Activated naive CD8-positive, alpha-beta T cell treated with anti-CD3 and anti-CD28 coated beads, Interleukin-2, amount 10 ng/mL, durations not matched to agents 7 days and 5 days (primary cell): ENCODE measurements around the gene TNIP3. TPM values are rescaled to one million over a fixed set of nuclear protein-coding genes. Genes with fewer than 3 reads are reported as not detected.

ENCODE experiments used
- ATAC-seq: fragments of 150-1000 bp; cut with Tn5 transposase; one replicate; pipeline ENCODE4 v1.10.0; 2021; ENCODE audit warnings: low read depth, moderate library complexity
- POLR2A ChIA-PET: fragments of 350-600 bp; sonication (Branson Sonifier 250); formaldehyde crosslinking; loops from one replicate; lab custom pipeline; 2021; ENCODE audit warnings: antibody characterized with exemption; lab: Charles Lee
- DNase-seq: peaks from one replicate; pipeline ENCODE4 v3.0.0; 2021
- H3K27ac Mint-ChIP-seq: one replicate; pipeline ENCODE4 v1.8.0; 2022; ENCODE audit warnings: mild to moderate bottlenecking, mixed read lengths
- H3K27me3 Mint-ChIP-seq: one replicate; pipeline ENCODE4 v1.8.0; 2022; ENCODE audit warnings: mild to moderate bottlenecking, moderate library complexity, mixed read lengths
- H3K36me3 Mint-ChIP-seq: one replicate; pipeline ENCODE4 v1.8.0; 2021; ENCODE audit warnings: mild to moderate bottlenecking, mixed read lengths
- H3K4me1 Mint-ChIP-seq: one replicate; pipeline ENCODE4 v1.8.0; 2021; ENCODE audit warnings: mixed read lengths
- H3K4me3 Mint-ChIP-seq: one replicate; pipeline ENCODE4 v1.8.0; 2022; ENCODE audit warnings: mild to moderate bottlenecking, moderate library complexity, mixed read lengths
- H3K9me3 Mint-ChIP-seq: one replicate; pipeline ENCODE4 v1.8.0; 2021; ENCODE audit warnings: mixed read lengths
- total RNA-seq, 2 experiments: library from RNA; stranded (reverse); gene quantifications; one replicate each; pipeline ENCODE4 v1.2.3, GENCODE V29; 2021

TNIP3 gene
- total RNA-seq, 2 experiments from 2014 or later = 3.0 to 3.8 TPM

- Mint-ChIP-seq H3K4me3 (no peak overlapping the region), H3K27me3 (no peaks in the 10 kb centered on the region), H3K36me3 (no peaks in the 10 kb centered on the region), H3K9me3 (no peaks in the 10 kb centered on the region), H3K27ac (no peak overlapping the region), H3K4me1 (peaks cover 22% of the 10 kb centered on the region)
- POLR2A ChIA-PET = no interaction called here
- DNase-seq (no peak), ATAC-seq (no peak)
Observed at GRCh38 chr4:121114756-121115155, 49.4 kb downstream of the TNIP3 start.

- POLR2A ChIA-PET = no interaction called here
- Mint-ChIP-seq H3K27ac (no peak overlapping the region), H3K36me3 (no peaks in the 10 kb centered on the region), H3K9me3 (no peaks in the 10 kb centered on the region), H3K4me3 (no peak overlapping the region), H3K27me3 (no peaks in the 10 kb centered on the region), H3K4me1 (peaks cover 16% of the 10 kb centered on the region)
- ATAC-seq = no peak
- DNase-seq = no peak
Observed at GRCh38 chr4:121112530-121112929, 51.6 kb downstream of the TNIP3 start.

- H3K9me3 Mint-ChIP-seq = no peaks in the 10 kb centered on the region
- peaks cover 2% of the 10 kb centered on the region for H3K27me3 Mint-ChIP-seq
- no peaks in the 10 kb centered on the region for H3K36me3 Mint-ChIP-seq
- H3K4me3 Mint-ChIP-seq = no peak overlapping the region
- POLR2A ChIA-PET = no interaction called here
- H3K27ac Mint-ChIP-seq = no peak overlapping the region
- peaks cover 7% of the 10 kb centered on the region for H3K4me1 Mint-ChIP-seq
- no peak for DNase-seq
- ATAC-seq = no peak
Observed at GRCh38 chr4:121108557-121108956, 55.6 kb downstream of the TNIP3 start.

GRCh38 chr4:121107507-121107906, 56.6 kb downstream of the TNIP3 start:
- peaks cover 2% of the 10 kb centered on the region for H3K27me3 Mint-ChIP-seq
- H3K36me3 Mint-ChIP-seq = peaks cover 1% of the 10 kb centered on the region
- DNase-seq = no peak
- POLR2A ChIA-PET = no interaction called here
- ATAC-seq = no peak
- no peak overlapping the region for H3K27ac Mint-ChIP-seq
- no peak overlapping the region for H3K4me3 Mint-ChIP-seq
- H3K4me1 Mint-ChIP-seq = peaks cover 5% of the 10 kb centered on the region
- no peaks in the 10 kb centered on the region for H3K9me3 Mint-ChIP-seq

- Mint-ChIP-seq H3K9me3 (peaks cover 1% of the 10 kb centered on the region), H3K4me3 (no peak overlapping the region), H3K27ac (no peak overlapping the region), H3K27me3 (peaks cover 2% of the 10 kb centered on the region), H3K36me3 (peaks cover 1% of the 10 kb centered on the region), H3K4me1 (no peaks in the 10 kb centered on the region)
- POLR2A ChIA-PET = no interaction called here
- DNase-seq (no peak), ATAC-seq (no peak)
Observed at GRCh38 chr4:121100093-121100775, 63.9 kb downstream of the TNIP3 start.

GRCh38 chr4:121098266-121098665, 65.9 kb downstream of the TNIP3 start:
- Mint-ChIP-seq H3K27ac (no peak overlapping the region), H3K9me3 (peaks cover 1% of the 10 kb centered on the region), H3K36me3 (peaks cover 1% of the 10 kb centered on the region), H3K27me3 (no peaks in the 10 kb centered on the region), H3K4me1 (no peaks in the 10 kb centered on the region), H3K4me3 (no peak overlapping the region)
- ATAC-seq (no peak), DNase-seq (no peak)
- POLR2A ChIA-PET = no interaction called here

GRCh38 chr4:121096629-121097028, 67.5 kb downstream of the TNIP3 start:
- peaks cover 1% of the 10 kb centered on the region for H3K9me3 Mint-ChIP-seq
- H3K4me1 Mint-ChIP-seq = no peaks in the 10 kb centered on the region
- POLR2A ChIA-PET = no interaction called here
- no peaks in the 10 kb centered on the region for H3K27me3 Mint-ChIP-seq
- H3K36me3 Mint-ChIP-seq = no peaks in the 10 kb centered on the region
- ATAC-seq (no peak), DNase-seq (no peak)
- H3K27ac Mint-ChIP-seq = no peak overlapping the region
- no peak overlapping the region for H3K4me3 Mint-ChIP-seq

- Mint-ChIP-seq H3K27ac (no peak overlapping the region), H3K4me3 (no peak overlapping the region), H3K9me3 (no peaks in the 10 kb centered on the region), H3K36me3 (no peaks in the 10 kb centered on the region), H3K27me3 (no peaks in the 10 kb centered on the region), H3K4me1 (no peaks in the 10 kb centered on the region)
- POLR2A ChIA-PET = no interaction called here
- DNase-seq (no peak), ATAC-seq (no peak)
Observed at GRCh38 chr4:121096191-121096590, 67.9 kb downstream of the TNIP3 start.

- H3K4me1 Mint-ChIP-seq = no peaks in the 10 kb centered on the region
- H3K9me3 Mint-ChIP-seq = no peaks in the 10 kb centered on the region
- ATAC-seq = no peak
Observed at GRCh38 chr4:121094297-121094966, 69.7 kb downstream of the TNIP3 start.

GRCh38 chr4:121093261-121093660, 70.9 kb downstream of the TNIP3 start:
- H3K27ac Mint-ChIP-seq = no peak overlapping the region
- H3K4me1 Mint-ChIP-seq = no peaks in the 10 kb centered on the region
- ATAC-seq (no peak), DNase-seq (no peak)
- POLR2A ChIA-PET = no interaction called here
- no peaks in the 10 kb centered on the region for H3K27me3 Mint-ChIP-seq
- no peaks in the 10 kb centered on the region for H3K36me3 Mint-ChIP-seq
- no peaks in the 10 kb centered on the region for H3K9me3 Mint-ChIP-seq
- no peak overlapping the region for H3K4me3 Mint-ChIP-seq

More at GRCh38 chr4:121094297-121094966, 69.7 kb downstream of the TNIP3 start:
- no peak overlapping the region for H3K27ac Mint-ChIP-seq
- no peaks in the 10 kb centered on the region for H3K36me3 Mint-ChIP-seq
- POLR2A ChIA-PET = no interaction called here
- H3K4me3 Mint-ChIP-seq = no peak overlapping the region
- DNase-seq = no peak
- H3K27me3 Mint-ChIP-seq = no peaks in the 10 kb centered on the region

GRCh38 chr4:121091941-121092340, 72.2 kb downstream of the TNIP3 start:
- Mint-ChIP-seq H3K27me3 (no peaks in the 10 kb centered on the region), H3K4me1 (no peaks in the 10 kb centered on the region), H3K4me3 (no peak overlapping the region), H3K9me3 (no peaks in the 10 kb centered on the region), H3K36me3 (no peaks in the 10 kb centered on the region), H3K27ac (no peak overlapping the region)
- POLR2A ChIA-PET = interaction anchor here (0.7 kb wide), 1 partner anchor 1385 kb away, joined by 4 read pairs; no protein-coding TSS in a partner anchor
- no peak for ATAC-seq
- DNase-seq = no peak

GRCh38 chr4:121088867-121089266, 75.3 kb downstream of the TNIP3 start:
- no peaks in the 10 kb centered on the region for H3K4me1 Mint-ChIP-seq
- H3K36me3 Mint-ChIP-seq = no peaks in the 10 kb centered on the region
- DNase-seq (no peak), ATAC-seq (no peak)
- no peak overlapping the region for H3K27ac Mint-ChIP-seq
- no peak overlapping the region for H3K4me3 Mint-ChIP-seq
- H3K27me3 Mint-ChIP-seq = peaks cover 6% of the 10 kb centered on the region
- H3K9me3 Mint-ChIP-seq = no peaks in the 10 kb centered on the region
- POLR2A ChIA-PET = no interaction called here
